GM23248 (cell line): Measurements from ENCODE around the gene FAM72C.
"Not testable (repeated sequence)": the region's sequence is repeated elsewhere in the genome, so short reads cannot be mapped to it uniquely, and the experiment has no call there.

Source experiments
- EZH2 ChIP-seq: fragments of 200-600 bp; sonication (generic); IDR thresholded peaks from 2 replicates; pipeline ENCODE4 v1.6.1; 2018; ENCODE audit warnings: antibody characterized with exemption, mild to moderate bottlenecking; ENCODE audit not compliant: insufficient read depth, poor library complexity, severe bottlenecking
- EZH2phosphoT487 ChIP-seq: fragments of 200-600 bp; sonication (generic); IDR thresholded peaks from 2 replicates; pipeline ENCODE4 v1.6.1; 2018; ENCODE audit warnings: antibody characterized with exemption, moderate library complexity, mild to moderate bottlenecking, low read depth; ENCODE audit not compliant: insufficient read depth

- not testable (repeated sequence) for TF ChIP-seq EZH2, EZH2phosphoT487
These were observed 32.9 kb downstream of the FAM72C start for GRCh38 chr1:143938922-143939321.
